Heart left ventricle (tissue), 16 donors: ENCODE measurements around the gene HLA-DQB1. TPM values are rescaled to one million over a fixed set of nuclear protein-coding genes. Genes with fewer than 3 reads are reported as not detected.

ENCODE experiments used
- ATAC-seq, 4 donors: fragments of 200-7000 bp; cut with Tn5 transposase; one replicate each; pipeline ENCODE4 v1.9.1; 2020 to 2022; ENCODE audit warnings: moderate library complexity in 4 of 4, mild to moderate bottlenecking in 3 of 4, moderate number of reproducible peaks in 1 of 4
- DNase-seq, 5 donors: peaks; one replicate each; pipeline ENCODE4 v3.0.0-alpha.2; 2020
- H3K27ac ChIP-seq, 12 donors: fragments of 200-600 bp; sonication (generic) in 4 of 12; one replicate each; pipeline versions ENCODE4 v1.5.0 to v1.8.0; 2016 to 2022; ENCODE audit warnings: mild to moderate bottlenecking in 2 of 12
- H3K27me3 ChIP-seq, 9 donors: fragments of 200-600 bp; sonication (generic) in 2 of 9; one replicate each; pipeline versions ENCODE4 v1.5.1 to v1.8.0; 2016 to 2022; ENCODE audit warnings: mild to moderate bottlenecking in 3 of 9
- H3K36me3 ChIP-seq, 9 donors: fragments of 200-600 bp; sonication (generic) in 2 of 9; one replicate each; pipeline versions ENCODE4 v1.5.0 to v1.8.0; 2018 to 2022; ENCODE audit warnings: mild to moderate bottlenecking in 2 of 9
- H3K4me1 ChIP-seq, 12 donors: fragments of 200-600 bp; sonication (generic) in 4 of 12; one replicate each; pipeline versions ENCODE4 v1.5.0 to v1.8.0; 2016 to 2022; ENCODE audit warnings: mild to moderate bottlenecking in 3 of 12
- H3K4me3 ChIP-seq, 12 donors: fragments of 200-600 bp; sonication (generic) in 4 of 12; one replicate each; pipeline versions ENCODE4 v1.5.0 to v1.8.0; 2017 to 2022; ENCODE audit warnings: mild to moderate bottlenecking in 9 of 12, moderate library complexity in 4 of 12
- H3K9me3 ChIP-seq, 12 donors: fragments of 200-600 bp; sonication (generic) in 4 of 12; one replicate each; pipeline versions ENCODE4 v1.5.0 to v1.8.0; 2016 to 2022; ENCODE audit warnings: mild to moderate bottlenecking in 1 of 12
- POLR2A ChIP-seq, 2 donors: fragments of 450-650 bp; IDR thresholded peaks; one replicate each; pipeline ENCODE4 v1.6.1; 2017; ENCODE audit warnings: antibody characterized with exemption in 2 of 2, mild to moderate bottlenecking in 2 of 2, moderate library complexity in 2 of 2
- WGBS, 4 donors: extraction: QIAGEN DNeasy Blood & Tissue Kit in 2 of 4; methylation state at CpG; one replicate each; pipeline versions ENCODE4 v1.1.5 to v1.1.7; 2013 to 2018; 5-methylcytosine and 5-hydroxymethylcytosine counted together
- intact Hi-C, 10 donors: fragments of 100-400 bp; cut with DNase I; formaldehyde crosslinking; loops; one replicate each; pipeline versions ENCODE4 v1.11.1 to v1.14.2; 2022
- polyA plus RNA-seq, 2 donors: library from polyadenylated mRNA; stranded (reverse); fragments of 200-250 nt; gene quantifications; one replicate each; pipeline ENCODE4 v1.2.3, GENCODE V29; 2013
- total RNA-seq, 9 donors: library from RNA; depleted of rRNA in 2 of 9; stranded (reverse); fragments of >200 nt in 2 of 9; fragmentation: NEBNext Ultra II Directional in 3 of 9; extraction: Animal tissue kit (Norgen Biotek cat#: 25700) in 3 of 9; gene quantifications; one replicate each; pipeline versions ENCODE4 v1.1.0 to v1.2.4, GENCODE V29; 2016 to 2023
- TF ChIP-seq, protein P1 (sequence below), 12 donors: fragments of 200-600 bp; sonication (generic) in 4 of 12; IDR thresholded peaks; one replicate each; pipeline versions ENCODE4 v1.5.0 to v1.8.0; 2018 to 2022; ENCODE audit warnings: antibody characterized with exemption in 12 of 12, mild to moderate bottlenecking in 5 of 12
- donor health status: ischemic (EF 13 %, LVEDD 7.1; RV severe dilation, severe dysfunction).
- donor health status: healthy with polysubstance abuse.
- donor health status: DM: no; HTN: yes; CAD: no.
- donor health status: DM: no; HTN: no; CAD: no.
- donor health status: ischemic (EF 25% LVEDD 6.9; RV normal size, moderate dysfunction).
- donor health status: ischemic (EF 25% LVEDD 5.7; RV mildly dilated, moderate dysfunction).
- donor health status: healthy.
- donor health status: DM: yes; HTN: yes; CAD: no.
- donor health status: ischemic (EF 35%, LVEDD 5.7; RV mildly dilated, moderate dysfunction).
- donor health status: nonischemic (EF 11% LVEDD 7.7; RV severe dilation, severe dysfunction).
- donor health status: DM: yes; HTN: yes; CAD: no.
- donor health status: PGD.
- donor health status: ischemic (EF 29% LVEDD 5.4; RV normal size, mild dysfunction).
- donor health status: nonischemic (EF 23%, LVEDD 6.1; RV moderate dilation, normal function).

HLA-DQB1 gene
- total and polyA plus RNA-seq, 11 donors = 0.38 to 86.5 (median 15.4) TPM

DNA sequence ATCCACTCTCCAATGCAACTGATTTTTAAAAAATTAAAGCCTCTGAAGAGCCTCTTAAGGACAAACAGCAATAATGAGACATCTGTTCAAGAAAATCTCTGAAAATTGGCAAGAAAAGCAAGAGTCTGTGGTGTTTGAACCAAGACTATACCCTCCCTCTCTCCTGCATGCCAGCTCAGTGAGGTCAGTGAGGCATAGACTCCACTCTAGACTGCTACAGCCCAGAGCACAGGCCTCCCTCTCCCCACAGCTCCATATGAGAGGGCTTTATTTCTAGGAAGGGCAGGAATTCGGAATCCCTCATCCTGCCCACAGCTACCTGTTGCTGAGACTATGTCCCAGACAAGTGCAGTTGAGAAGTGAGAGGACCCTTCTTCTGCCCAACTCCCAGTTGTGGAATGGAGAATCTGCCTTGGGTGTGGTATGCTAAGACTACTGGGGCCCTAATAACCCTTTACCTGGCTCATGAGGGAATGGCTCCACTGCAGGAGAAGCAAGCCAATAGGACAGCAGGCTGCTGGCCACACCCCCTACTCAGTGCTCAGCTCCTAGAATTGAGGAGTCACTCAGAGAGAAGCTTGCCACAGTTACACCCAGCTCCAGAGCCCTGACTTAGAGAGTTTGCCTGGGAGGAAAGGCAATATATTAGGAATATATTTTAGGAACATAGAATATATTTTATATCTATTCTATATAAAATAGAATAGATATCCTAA is 51.9 kb downstream of the HLA-DQB1 start:
- intact Hi-C loops = no loop called here
- no peaks in the 10 kb centered on the region for H3K27me3 ChIP-seq
- H3K4me1 ChIP-seq = peaks cover 0 to under 1% (median 0%) of the 10 kb centered on the region in 12 donors
- no peak for TF ChIP-seq POLR2A (IDR thresholded peaks at IDR 0.05)
- TF ChIP-seq, protein P1, sequence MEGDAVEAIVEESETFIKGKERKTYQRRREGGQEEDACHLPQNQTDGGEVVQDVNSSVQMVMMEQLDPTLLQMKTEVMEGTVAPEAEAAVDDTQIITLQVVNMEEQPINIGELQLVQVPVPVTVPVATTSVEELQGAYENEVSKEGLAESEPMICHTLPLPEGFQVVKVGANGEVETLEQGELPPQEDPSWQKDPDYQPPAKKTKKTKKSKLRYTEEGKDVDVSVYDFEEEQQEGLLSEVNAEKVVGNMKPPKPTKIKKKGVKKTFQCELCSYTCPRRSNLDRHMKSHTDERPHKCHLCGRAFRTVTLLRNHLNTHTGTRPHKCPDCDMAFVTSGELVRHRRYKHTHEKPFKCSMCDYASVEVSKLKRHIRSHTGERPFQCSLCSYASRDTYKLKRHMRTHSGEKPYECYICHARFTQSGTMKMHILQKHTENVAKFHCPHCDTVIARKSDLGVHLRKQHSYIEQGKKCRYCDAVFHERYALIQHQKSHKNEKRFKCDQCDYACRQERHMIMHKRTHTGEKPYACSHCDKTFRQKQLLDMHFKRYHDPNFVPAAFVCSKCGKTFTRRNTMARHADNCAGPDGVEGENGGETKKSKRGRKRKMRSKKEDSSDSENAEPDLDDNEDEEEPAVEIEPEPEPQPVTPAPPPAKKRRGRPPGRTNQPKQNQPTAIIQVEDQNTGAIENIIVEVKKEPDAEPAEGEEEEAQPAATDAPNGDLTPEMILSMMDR (IDR thresholded peaks at IDR 0.05) = no peak
- H3K36me3 ChIP-seq = no peaks in the 10 kb centered on the region
- 2 to 64% (median 35%) methylated on average over 1 of the region's 1 CpG for WGBS, 4 donors
- no peak overlapping the region for H3K4me3 ChIP-seq
- peaks cover 0 to 12% (median 0%) of the 10 kb centered on the region in 12 donors for H3K9me3 ChIP-seq
- no peak for ATAC-seq
- H3K27ac ChIP-seq = no peak overlapping the region
- no peak for DNase-seq

DNA sequence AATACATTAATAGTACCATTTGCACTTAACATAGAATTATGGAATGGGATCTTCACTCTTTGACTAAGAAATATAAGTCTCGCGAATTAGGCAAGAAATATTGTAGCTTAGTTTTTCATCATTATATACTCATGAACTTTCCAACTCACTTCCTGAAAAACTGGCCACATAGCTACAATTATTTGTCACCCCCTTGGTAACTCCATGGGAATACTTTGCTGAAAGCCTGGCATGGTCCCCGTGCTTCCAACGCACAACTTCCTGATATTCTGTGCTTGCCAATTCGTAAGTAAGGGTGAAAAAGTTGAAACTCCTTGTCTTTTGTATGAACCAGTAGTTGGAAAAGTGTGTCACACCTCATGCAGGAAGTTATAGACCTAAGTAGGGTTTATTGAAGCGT is 53.0 kb downstream of the HLA-DQB1 start:
- Histone ChIP-seq H3K27ac (peak overlapping the region in 5 of 12 donors; percentile 0 to 51 (median 19)), H3K27me3 (no peaks in the 10 kb centered on the region), H3K4me1 (peaks cover 0 to 3% (median 0%) of the 10 kb centered on the region in 12 donors), H3K9me3 (peaks cover 0 to 12% (median 0%) of the 10 kb centered on the region in 12 donors), H3K36me3 (no peaks in the 10 kb centered on the region), H3K4me3 (no peak overlapping the region)
- intact Hi-C loops = no loop called here
- DNase-seq (no peak), ATAC-seq (peak in 1 of 4 donors; percentile 59)
- WGBS, 4 donors = 11 to 44% (median 31%) methylated on average over 6 of the region's 6 CpGs
- TF ChIP-seq, protein P1 (IDR thresholded peaks at IDR 0.05) = no peak
- no peak for TF ChIP-seq POLR2A (IDR thresholded peaks at IDR 0.05)

DNA sequence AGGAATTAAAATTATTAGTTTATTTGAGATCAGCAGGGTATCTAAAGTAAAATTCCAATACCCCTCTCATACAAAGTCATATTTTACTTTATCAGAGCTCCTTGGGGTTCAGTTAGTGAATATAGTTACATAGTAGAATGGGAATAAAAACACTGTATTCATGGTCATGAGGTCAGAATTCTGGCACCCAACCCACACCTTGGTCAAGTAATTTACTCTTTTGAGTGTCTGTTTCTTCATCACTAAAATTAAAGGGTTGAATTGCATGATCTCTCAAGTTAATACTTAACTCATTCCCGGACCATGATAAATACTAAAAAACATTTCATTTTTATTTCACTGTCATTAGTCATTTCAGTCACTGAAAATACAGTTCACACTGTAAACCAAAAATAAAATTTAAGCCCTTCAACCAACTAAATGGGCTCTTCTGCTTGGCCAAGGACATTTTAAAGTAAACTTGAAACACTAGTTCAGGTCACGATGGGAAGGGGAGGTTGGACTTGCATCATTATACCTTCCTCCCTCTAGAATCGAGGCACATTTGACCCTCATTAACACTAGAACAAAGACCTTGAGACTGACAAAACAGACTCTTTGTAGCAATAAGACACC is 55.7 kb downstream of the HLA-DQB1 start:
- peaks cover 0 to 3% (median 0%) of the 10 kb centered on the region in 12 donors for H3K4me1 ChIP-seq
- intact Hi-C loops = no loop called here
- no peaks in the 10 kb centered on the region for H3K9me3 ChIP-seq
- TF ChIP-seq POLR2A (IDR thresholded peaks at IDR 0.05) = no peak
- TF ChIP-seq, protein P1 (IDR thresholded peaks at IDR 0.05) = no peak
- ATAC-seq = no peak
- H3K27ac ChIP-seq = peak overlapping the region in 5 of 12 donors; percentile 53 to 89 (median 74)
- 23 to 59% (median 42%) methylated on average over 3 of the region's 3 CpGs for WGBS, 4 donors
- no peaks in the 10 kb centered on the region for H3K27me3 ChIP-seq
- no peak overlapping the region for H3K4me3 ChIP-seq
- H3K36me3 ChIP-seq = no peaks in the 10 kb centered on the region
- no peak for DNase-seq
